HFFc6 (cell line): Measurements from ENCODE around the gene SLC25A21. TPM values are rescaled to one million over a fixed set of nuclear protein-coding genes. Genes with fewer than 3 reads are reported as not detected.
"Not testable (repeated sequence)": the region's sequence is repeated elsewhere in the genome, so short reads cannot be mapped to it uniquely, and the experiment has no call there.

Source experiments
- DNase-seq: peaks from one replicate; pipeline ENCODE4 v3.0.0-alpha.2; 2018
- H3K27ac Mint-ChIP-seq: 2 replicates; pipeline ENCODE4 v1.8.0; 2020; ENCODE audit warnings: mild to moderate bottlenecking, mixed read lengths
- H3K27me3 Mint-ChIP-seq: 2 replicates; pipeline ENCODE4 v1.8.0; 2021; ENCODE audit warnings: mild to moderate bottlenecking, moderate library complexity, mixed read lengths; ENCODE audit not compliant: insufficient read depth
- H3K36me3 Mint-ChIP-seq: 2 replicates; pipeline ENCODE4 v1.8.0; 2021; ENCODE audit warnings: low read depth, mixed read lengths
- H3K4me1 Mint-ChIP-seq: 2 replicates; pipeline ENCODE4 v1.8.0; 2020; ENCODE audit warnings: low read depth, mixed read lengths
- H3K4me3 Mint-ChIP-seq: 2 replicates; pipeline ENCODE4 v1.8.0; 2020; ENCODE audit warnings: mild to moderate bottlenecking, moderate library complexity, mixed read lengths
- H3K9me3 Mint-ChIP-seq: 2 replicates; pipeline ENCODE4 v1.8.0; 2020; ENCODE audit warnings: mild to moderate bottlenecking, mixed read lengths
- total RNA-seq, 6 experiments: library from RNA; stranded (reverse); fragmentation: NEBNext Ultra II Directional; extraction: Animal tissue kit (Norgen Biotek cat#: 25700); gene quantifications; 2 replicates in 1 of 6; 3 replicates in 5 of 6; pipeline ENCODE4 v1.2.3, GENCODE V29; 2021
- TF ChIP-seq, protein P1 (sequence below): fragments of 200-600 bp; sonication (generic); IDR thresholded peaks from 2 replicates; pipeline ENCODE4 v1.5.0; 2021; ENCODE audit warnings: antibody characterized with exemption, mild to moderate bottlenecking

SLC25A21 gene
- total RNA-seq, 6 experiments from 2014 or later, result 0.33 to 1.1 (median 0.47) TPM

DNA sequence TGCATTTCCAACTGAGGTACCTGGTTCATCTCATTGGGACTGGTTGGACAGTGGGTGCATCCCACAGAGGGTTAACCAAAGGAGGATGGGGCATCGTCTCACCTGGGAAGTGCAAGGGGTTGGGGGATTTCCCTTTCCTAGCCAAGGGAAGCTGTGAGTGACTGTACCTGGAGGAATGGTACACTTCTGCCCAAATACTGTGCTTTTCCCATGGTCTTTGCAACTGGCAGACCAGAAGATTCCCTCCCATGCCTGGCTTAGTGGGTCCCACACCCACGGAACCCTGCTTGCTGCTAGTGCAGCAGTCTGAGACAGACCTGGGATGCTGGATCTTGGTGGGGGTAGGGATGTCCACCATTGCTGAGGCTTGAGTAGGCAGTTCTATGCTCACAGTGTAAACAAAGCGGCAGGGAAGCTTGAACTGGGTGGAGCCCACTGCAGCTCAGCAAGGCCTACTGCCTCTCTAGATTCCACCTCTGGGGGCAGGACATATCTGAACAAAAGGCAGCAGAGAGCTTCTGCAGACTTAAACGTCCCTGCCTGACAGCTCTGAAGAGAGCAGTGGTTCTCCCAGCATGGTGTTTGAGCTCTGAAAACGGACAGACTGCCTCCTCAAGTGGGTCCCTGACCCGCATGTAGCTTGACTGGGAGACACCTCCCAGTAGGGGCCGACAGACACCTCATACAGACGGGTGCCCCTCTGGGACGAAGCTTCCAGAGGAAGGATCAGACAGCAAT is 15.6 kb upstream of the SLC25A21 start:
- not testable (repeated sequence) for H3K36me3 Mint-ChIP-seq, H3K4me1 Mint-ChIP-seq, H3K27ac Mint-ChIP-seq, H3K4me3 Mint-ChIP-seq, H3K9me3 Mint-ChIP-seq, DNase-seq
- peaks cover 12% of the 10 kb centered on the region for H3K27me3 Mint-ChIP-seq
- TF ChIP-seq, protein P1, sequence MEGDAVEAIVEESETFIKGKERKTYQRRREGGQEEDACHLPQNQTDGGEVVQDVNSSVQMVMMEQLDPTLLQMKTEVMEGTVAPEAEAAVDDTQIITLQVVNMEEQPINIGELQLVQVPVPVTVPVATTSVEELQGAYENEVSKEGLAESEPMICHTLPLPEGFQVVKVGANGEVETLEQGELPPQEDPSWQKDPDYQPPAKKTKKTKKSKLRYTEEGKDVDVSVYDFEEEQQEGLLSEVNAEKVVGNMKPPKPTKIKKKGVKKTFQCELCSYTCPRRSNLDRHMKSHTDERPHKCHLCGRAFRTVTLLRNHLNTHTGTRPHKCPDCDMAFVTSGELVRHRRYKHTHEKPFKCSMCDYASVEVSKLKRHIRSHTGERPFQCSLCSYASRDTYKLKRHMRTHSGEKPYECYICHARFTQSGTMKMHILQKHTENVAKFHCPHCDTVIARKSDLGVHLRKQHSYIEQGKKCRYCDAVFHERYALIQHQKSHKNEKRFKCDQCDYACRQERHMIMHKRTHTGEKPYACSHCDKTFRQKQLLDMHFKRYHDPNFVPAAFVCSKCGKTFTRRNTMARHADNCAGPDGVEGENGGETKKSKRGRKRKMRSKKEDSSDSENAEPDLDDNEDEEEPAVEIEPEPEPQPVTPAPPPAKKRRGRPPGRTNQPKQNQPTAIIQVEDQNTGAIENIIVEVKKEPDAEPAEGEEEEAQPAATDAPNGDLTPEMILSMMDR, result peak; percentile 11; the same call in 1 of the 2 replicates

DNA sequence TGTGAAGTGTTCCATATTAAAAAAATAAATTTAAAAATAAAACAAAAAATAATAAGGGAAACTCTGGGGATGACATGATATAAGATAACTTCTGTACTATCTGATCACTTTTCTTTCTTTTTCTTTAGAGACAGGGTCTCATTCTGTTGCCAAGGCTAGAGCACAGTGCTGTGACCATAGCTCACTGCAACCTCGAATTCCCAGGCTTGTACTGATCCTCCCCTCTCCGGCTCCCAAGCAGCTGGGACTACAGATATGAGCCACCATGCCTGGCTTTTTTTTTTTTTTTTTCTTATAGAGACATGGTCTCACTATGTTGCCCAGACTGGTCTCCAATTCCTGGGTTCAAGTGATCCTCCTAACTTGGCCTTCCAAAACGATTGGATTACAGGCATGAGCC is 14.9 kb upstream of the SLC25A21 start:
- Mint-ChIP-seq H3K27me3 (peaks cover 12% of the 10 kb centered on the region), H3K9me3 (no peaks in the 10 kb centered on the region), H3K36me3 (no peaks in the 10 kb centered on the region), H3K27ac (no peak overlapping the region), H3K4me3 (no peak overlapping the region), H3K4me1 (no peaks in the 10 kb centered on the region)
- TF ChIP-seq, protein P1, result no peak
- no peak for DNase-seq

DNA sequence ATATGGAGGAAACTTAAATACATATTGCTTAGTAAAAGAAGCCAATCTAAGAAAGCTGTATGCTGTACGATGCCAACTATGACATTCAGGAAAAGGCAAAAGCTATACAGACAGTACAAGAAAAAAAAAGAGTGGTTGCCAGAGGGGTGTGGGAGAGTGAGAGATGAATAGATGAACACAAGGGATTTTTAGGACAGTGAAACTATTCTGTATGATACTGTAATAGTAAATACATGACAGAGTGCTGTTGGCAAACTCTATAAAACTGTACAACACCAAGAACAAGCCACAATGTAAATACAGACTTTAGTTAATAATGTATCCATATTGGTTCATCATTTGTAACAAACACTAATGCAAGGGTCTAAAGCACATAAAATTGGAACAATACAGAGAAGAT is 14.5 kb upstream of the SLC25A21 start:
- Mint-ChIP-seq H3K9me3 (no peaks in the 10 kb centered on the region), H3K27me3 (peaks cover 12% of the 10 kb centered on the region), H3K27ac (no peak overlapping the region), H3K4me3 (no peak overlapping the region), H3K36me3 (no peaks in the 10 kb centered on the region), H3K4me1 (no peaks in the 10 kb centered on the region)
- TF ChIP-seq, protein P1, result no peak
- no peak for DNase-seq

DNA sequence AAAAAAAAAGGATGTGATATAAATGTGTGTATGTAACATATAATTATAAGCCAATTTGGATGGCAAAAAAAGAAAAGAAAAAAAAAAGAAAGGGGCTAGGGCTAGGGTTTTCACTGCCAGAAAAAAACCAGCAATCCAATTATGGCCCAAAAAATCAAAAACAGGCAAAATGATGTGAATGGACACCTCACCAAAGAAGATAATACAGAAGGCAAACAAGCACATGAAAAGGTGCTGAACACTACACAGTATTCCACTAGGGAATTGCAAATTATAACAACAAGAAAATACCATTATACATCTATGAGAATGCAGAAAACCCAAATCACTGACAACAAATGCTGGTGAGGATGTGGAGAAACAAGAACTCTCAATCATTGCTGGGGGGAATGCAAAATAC is 13.3 kb upstream of the SLC25A21 start:
- DNase-seq, result no peak
- H3K9me3 Mint-ChIP-seq, result no peaks in the 10 kb centered on the region
- H3K36me3 Mint-ChIP-seq, result no peaks in the 10 kb centered on the region
- no peak overlapping the region for H3K27ac Mint-ChIP-seq
- H3K4me3 Mint-ChIP-seq, result no peak overlapping the region
- 0 out of 2 replicates have a peak, but pooled peaks cover under 1% of the 10 kb centered on the region for H3K4me1 Mint-ChIP-seq
- H3K27me3 Mint-ChIP-seq, result peaks cover 9% of the 10 kb centered on the region
- TF ChIP-seq, protein P1, result no peak

DNA sequence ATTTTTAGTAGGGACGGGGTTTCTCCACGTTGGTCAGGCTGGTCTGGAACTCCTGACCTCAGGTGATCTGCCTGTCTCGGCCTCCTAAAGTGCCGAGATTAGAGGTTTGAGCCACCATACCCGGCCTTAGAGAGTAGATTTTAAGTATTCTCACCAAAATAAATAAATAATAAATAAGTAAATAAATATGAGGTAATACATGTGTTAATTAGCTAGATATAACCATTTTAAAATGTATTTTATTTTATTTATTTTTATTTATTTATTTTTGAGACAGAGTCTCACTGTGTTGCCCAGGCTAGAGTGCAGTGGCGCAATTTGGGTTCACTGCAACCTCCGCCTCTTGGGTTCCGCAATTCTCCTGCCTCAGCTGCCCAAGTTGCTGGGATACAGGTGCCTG is 12.1 kb upstream of the SLC25A21 start:
- H3K9me3 Mint-ChIP-seq, H3K27me3 Mint-ChIP-seq, H3K4me3 Mint-ChIP-seq, H3K27ac Mint-ChIP-seq, H3K36me3 Mint-ChIP-seq, DNase-seq: not testable (repeated sequence)
- H3K4me1 Mint-ChIP-seq, result peaks cover 12% of the 10 kb centered on the region

DNA sequence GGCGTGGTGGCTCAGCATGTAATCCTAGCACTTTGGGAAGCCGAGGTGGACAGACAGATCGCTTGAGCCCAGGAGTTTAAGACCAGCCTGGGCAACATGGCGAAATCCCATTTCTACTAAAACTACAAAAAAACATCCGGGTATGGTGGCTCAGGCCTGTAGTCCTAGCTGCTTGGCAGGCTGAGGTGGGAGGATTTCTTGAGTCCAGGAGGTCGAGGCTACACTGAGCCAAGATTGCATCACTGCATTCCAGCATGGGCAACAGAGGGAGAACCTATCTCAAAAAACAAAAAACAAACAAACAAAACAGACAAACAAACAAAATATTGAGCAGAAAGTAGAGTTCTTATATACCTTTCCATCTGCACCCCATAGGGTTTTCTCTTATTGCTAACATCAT is 9.0 kb upstream of the SLC25A21 start:
- H3K27me3 Mint-ChIP-seq, result no peaks in the 10 kb centered on the region; the same call in 1 of the 2 replicates
- no peak for DNase-seq

DNA sequence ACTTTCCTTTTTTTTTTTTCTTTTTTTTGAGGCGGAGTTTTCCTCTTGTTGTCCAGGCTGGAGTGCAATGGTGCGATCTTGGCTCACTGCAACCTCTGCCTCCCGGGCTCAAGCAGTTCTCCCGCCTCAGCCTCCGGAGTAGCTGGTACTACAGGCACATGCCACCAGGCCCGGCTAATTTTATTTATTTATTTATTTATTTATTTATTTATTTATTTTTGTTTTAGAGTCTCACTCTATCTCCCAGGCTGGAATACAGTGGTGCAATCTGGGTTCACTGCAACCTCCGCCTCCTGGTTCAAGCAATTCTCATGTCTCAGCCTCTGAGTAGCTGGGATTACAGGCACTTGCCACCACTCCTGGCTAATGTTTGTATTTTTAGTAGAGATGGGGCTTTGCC is 8.5 kb upstream of the SLC25A21 start:
- H3K9me3 Mint-ChIP-seq, H3K4me3 Mint-ChIP-seq, H3K27ac Mint-ChIP-seq, H3K36me3 Mint-ChIP-seq, H3K27me3 Mint-ChIP-seq, DNase-seq: not testable (repeated sequence)
- peaks cover 13% of the 10 kb centered on the region for H3K4me1 Mint-ChIP-seq

More for the DNA sequence above, 9.0 kb upstream of the SLC25A21 start:
- no peak overlapping the region for H3K27ac Mint-ChIP-seq
- H3K9me3 Mint-ChIP-seq, result no peaks in the 10 kb centered on the region
- no peak overlapping the region for H3K4me3 Mint-ChIP-seq
- H3K4me1 Mint-ChIP-seq, result peaks cover 13% of the 10 kb centered on the region
- TF ChIP-seq, protein P1, result no peak
- no peaks in the 10 kb centered on the region for H3K36me3 Mint-ChIP-seq
